Fibroblast of pulmonary artery (primary cell): ENCODE results near the gene FAM3D.
A peak's percentile ranks its signal among the peaks of the same experiment; 100 is the strongest.

Source experiments
- DNase-seq: peaks from one replicate; pipeline ENCODE4 v3.0.0-alpha.2; 2010; ENCODE audit warnings: low read depth
- H3K4me3 ChIP-seq: replicated peaks from 2 replicates; pipeline ENCODE4 v1.5.1; 2011; ENCODE audit warnings: low read depth, mild to moderate bottlenecking, control low read depth, low read length, moderate library complexity
- CTCF ChIP-seq: IDR thresholded peaks from 2 replicates; pipeline ENCODE4 v1.5.1; 2011; ENCODE audit warnings: mild to moderate bottlenecking, control low read depth, low read length, inconsistent platforms; ENCODE audit errors: missing control alignments

The FAM3D gene

GRCh38 chr3:58691997-58692396 lies 25.4 kb upstream of the FAM3D start:
- no peak overlapping the region for H3K4me3 ChIP-seq
- DNase-seq: peak; percentile 28
- no peak for TF ChIP-seq CTCF

- TF ChIP-seq CTCF: no peak
- DNase-seq: no peak
- H3K4me3 ChIP-seq: no peak overlapping the region
These were observed 23.9 kb upstream of the FAM3D start for GRCh38 chr3:58690490-58690889.

- TF ChIP-seq CTCF: no peak
- DNase-seq: no peak
- H3K4me3 ChIP-seq: no peak overlapping the region
These were observed 22.0 kb upstream of the FAM3D start for GRCh38 chr3:58688574-58688973.

- DNase-seq: no peak
- no peak overlapping the region for H3K4me3 ChIP-seq
- TF ChIP-seq CTCF: no peak
These were observed 20.3 kb upstream of the FAM3D start for GRCh38 chr3:58686847-58687246.

GRCh38 chr3:58685641-58686040 lies 19.1 kb upstream of the FAM3D start:
- no peak for TF ChIP-seq CTCF
- no peak for DNase-seq
- no peak overlapping the region for H3K4me3 ChIP-seq

GRCh38 chr3:58683466-58683865 lies 16.9 kb upstream of the FAM3D start:
- H3K4me3 ChIP-seq: no peak overlapping the region
- TF ChIP-seq CTCF: no peak
- DNase-seq: peak; percentile 10

GRCh38 chr3:58683001-58683458 lies 16.5 kb upstream of the FAM3D start:
- no peak for TF ChIP-seq CTCF
- no peak overlapping the region for H3K4me3 ChIP-seq
- DNase-seq: no peak
